NCI-H2081 treated with DMSO at 0.1 percent for 48 hours (cell line): ENCODE data around the gene KCTD15.
"Not testable (repeated sequence)": the region's sequence is repeated elsewhere in the genome, so short reads cannot be mapped to it uniquely, and the experiment has no call there.

Experiments used
- DNase-seq: peaks from one replicate; lab custom pipeline; 2025; lab: John Stamatoyannopoulos, UW

KCTD15 gene

GRCh38 chr19:33814181-33815165, 17.8 kb downstream of the KCTD15 start:
- DNase-seq: no peak

- no peak for DNase-seq
These were observed 19.0 kb downstream of the KCTD15 start for GRCh38 chr19:33815380-33816340.

GRCh38 chr19:33818411-33818810, 21.7 kb downstream of the KCTD15 start:
- DNase-seq: no peak

GRCh38 chr19:33819078-33819477, 22.4 kb downstream of the KCTD15 start:
- DNase-seq: not testable (repeated sequence)

- DNase-seq: no peak
These were observed 22.8 kb downstream of the KCTD15 start for GRCh38 chr19:33819506-33819879.

GRCh38 chr19:33819880-33820781, 23.5 kb downstream of the KCTD15 start:
- DNase-seq: no peak

GRCh38 chr19:33821871-33822270, 25.2 kb downstream of the KCTD15 start:
- DNase-seq: no peak

GRCh38 chr19:33823341-33823740, 26.7 kb downstream of the KCTD15 start:
- no peak for DNase-seq

- no peak for DNase-seq
These were observed 28.9 kb downstream of the KCTD15 start for GRCh38 chr19:33825556-33825955.

GRCh38 chr19:33826521-33826920, 29.9 kb downstream of the KCTD15 start:
- DNase-seq: no peak

GRCh38 chr19:33828266-33829075, 31.8 kb downstream of the KCTD15 start:
- no peak for DNase-seq

GRCh38 chr19:33830264-33830663, 33.6 kb downstream of the KCTD15 start:
- no peak for DNase-seq

- DNase-seq: no peak
These were observed 35.2 kb downstream of the KCTD15 start for GRCh38 chr19:33831825-33832224.

GRCh38 chr19:33832633-33833032, 36.0 kb downstream of the KCTD15 start:
- DNase-seq: no peak

GRCh38 chr19:33840382-33840781, 43.7 kb downstream of the KCTD15 start:
- DNase-seq: no peak

GRCh38 chr19:33840783-33841182, 44.1 kb downstream of the KCTD15 start:
- no peak for DNase-seq

- DNase-seq: no peak
These were observed 45.0 kb downstream of the KCTD15 start for GRCh38 chr19:33841685-33842084.

- no peak for DNase-seq
These were observed 47.8 kb downstream of the KCTD15 start for GRCh38 chr19:33844478-33844877.

- no peak for DNase-seq
These were observed 48.8 kb downstream of the KCTD15 start for GRCh38 chr19:33845498-33845897.

- no peak for DNase-seq
These were observed 53.0 kb downstream of the KCTD15 start for GRCh38 chr19:33849551-33850147.
